Neural progenitor cell (in vitro differentiated cells): ENCODE data around the gene DCP1B. TPM values are rescaled to one million over a fixed set of nuclear protein-coding genes. Genes with fewer than 3 reads are reported as not detected.
A peak's percentile ranks its signal among the peaks of the same experiment; 100 is the strongest.

Experiments
- DNase-seq: peaks from one replicate; pipeline ENCODE4 v3.0.0-alpha.2; 2016; ENCODE audit warnings: low spot score
- H2AFZ ChIP-seq: fragments of 200-600 bp; sonication (generic); replicated peaks from 2 replicates; pipeline ENCODE4 v1.6.1; 2016; ENCODE audit warnings: antibody characterized with exemption
- H3F3A ChIP-seq: fragments of 200-600 bp; sonication (generic); 2 replicates; pipeline ENCODE4 v1.6.1; 2016; ENCODE audit warnings: antibody characterized with exemption, low read depth
- H3K27ac ChIP-seq: fragments of 200-600 bp; sonication (generic); 2 replicates; pipeline ENCODE4 v1.5.1; 2016; ENCODE audit warnings: mild to moderate bottlenecking
- H3K27me3 ChIP-seq: fragments of 200-600 bp; sonication (generic); 2 replicates; pipeline ENCODE4 v1.6.1; 2016; ENCODE audit warnings: mild to moderate bottlenecking, moderate library complexity
- H3K36me3 ChIP-seq: fragments of 200-600 bp; sonication (generic); 2 replicates; pipeline ENCODE4 v1.5.1; 2016
- H3K4me1 ChIP-seq: fragments of 200-600 bp; sonication (generic); 2 replicates; pipeline ENCODE4 v1.6.1; 2016; ENCODE audit warnings: mixed run types
- H3K4me2 ChIP-seq: fragments of 200-600 bp; sonication (generic); 2 replicates; pipeline ENCODE4 v1.6.1; 2016
- H3K4me3 ChIP-seq: fragments of 200-600 bp; sonication (generic); 2 replicates; pipeline ENCODE4 v1.5.1; 2016
- H3K79me2 ChIP-seq: fragments of 200-600 bp; sonication (generic); 2 replicates; pipeline ENCODE4 v1.6.1; 2016; ENCODE audit warnings: low read depth
- H3K9ac ChIP-seq: fragments of 200-600 bp; sonication (generic); 2 replicates; pipeline ENCODE4 v1.6.1; 2016
- H3K9me3 ChIP-seq: fragments of 200-600 bp; sonication (generic); 2 replicates; pipeline ENCODE4 v1.5.1; 2016; ENCODE audit warnings: low read depth
- H4K20me1 ChIP-seq: fragments of 200-600 bp; sonication (generic); 2 replicates; pipeline ENCODE4 v1.6.1; 2016; ENCODE audit warnings: low read depth
- H3K27ac Mint-ChIP-seq: 3 replicates; pipeline ENCODE4 v1.8.0; 2021; ENCODE audit warnings: mixed read lengths
- H3K27me3 Mint-ChIP-seq: 2 replicates; pipeline ENCODE4 v1.8.0; 2022; ENCODE audit warnings: low read depth, mild to moderate bottlenecking, inconsistent platforms, moderate library complexity, mixed read lengths; ENCODE audit not compliant: insufficient read depth
- H3K36me3 Mint-ChIP-seq: 3 replicates; pipeline ENCODE4 v1.8.0; 2021; ENCODE audit warnings: mixed read lengths
- H3K4me1 Mint-ChIP-seq: 3 replicates; pipeline ENCODE4 v1.8.0; 2021; ENCODE audit warnings: mixed read lengths
- H3K4me3 Mint-ChIP-seq: 3 replicates; pipeline ENCODE4 v1.8.0; 2021; ENCODE audit warnings: mild to moderate bottlenecking, moderate library complexity, mixed read lengths
- H3K9me3 Mint-ChIP-seq: 3 replicates; pipeline ENCODE4 v1.8.0; 2020; ENCODE audit warnings: mixed read lengths
- CTCF ChIP-seq: fragments of 200-600 bp; sonication (generic); IDR thresholded peaks from 2 replicates; pipeline ENCODE4 v1.5.1; 2017; ENCODE audit warnings: antibody characterized with exemption, mild to moderate bottlenecking
- EZH2 ChIP-seq: fragments of 200-600 bp; sonication (generic); IDR thresholded peaks from 2 replicates; pipeline ENCODE4 v1.6.1; 2017; ENCODE audit warnings: antibody characterized with exemption, mild to moderate bottlenecking, moderate library complexity
- EZH2phosphoT487 ChIP-seq: fragments of 200-600 bp; sonication (generic); IDR thresholded peaks from 2 replicates; pipeline ENCODE4 v1.6.1; 2017; ENCODE audit warnings: antibody characterized with exemption
- total RNA-seq: library from RNA; depleted of rRNA; stranded (reverse); fragments of >200 nt; gene quantifications from 2 replicates; pipeline ENCODE4 v1.2.3, GENCODE V29; 2015; ENCODE audit warnings: low replicate concordance

Gene DCP1B
- total RNA-seq, 1 donor from 2014 or later = 20.2 TPM

GRCh38 chr12:1915082-1915968 lies 88.9 kb downstream of the DCP1B start:
- no peak overlapping the region for H3K4me2 ChIP-seq
- H3K9me3 ChIP-seq = no peaks in the 10 kb centered on the region
- H4K20me1 ChIP-seq = no peaks in the 10 kb centered on the region
- no peak for DNase-seq
- Mint-ChIP-seq H3K4me3 (no peak overlapping the region), H3K9me3 (no peaks in the 10 kb centered on the region), H3K27me3 (peaks cover 20% of the 10 kb centered on the region), H3K36me3 (peaks cover 2% of the 10 kb centered on the region), H3K4me1 (peaks cover 64% of the 10 kb centered on the region), H3K27ac (peak overlapping the region; percentile 84)
- no peaks in the 10 kb centered on the region for H3K36me3 ChIP-seq
- TF ChIP-seq EZH2phosphoT487 (no peak), EZH2 (no peak), CTCF (no peak)
- H3F3A ChIP-seq = peaks cover 20% of the 10 kb centered on the region
- H3K27ac ChIP-seq = no peak overlapping the region
- no peaks in the 10 kb centered on the region for H3K79me2 ChIP-seq
- H3K9ac ChIP-seq = no peak overlapping the region
- no peak overlapping the region for H3K4me3 ChIP-seq
- H3K27me3 ChIP-seq = no peaks in the 10 kb centered on the region
- no peak overlapping the region for H2AFZ ChIP-seq
- H3K4me1 ChIP-seq = peaks cover 42% of the 10 kb centered on the region

GRCh38 chr12:1914114-1914911 lies 89.9 kb downstream of the DCP1B start:
- no peaks in the 10 kb centered on the region for H4K20me1 ChIP-seq
- Mint-ChIP-seq H3K9me3 (no peaks in the 10 kb centered on the region), H3K4me3 (no peak overlapping the region), H3K36me3 (peaks cover 2% of the 10 kb centered on the region), H3K4me1 (peaks cover 59% of the 10 kb centered on the region), H3K27me3 (peaks cover 20% of the 10 kb centered on the region), H3K27ac (peak overlapping the region; percentile 84)
- H3K36me3 ChIP-seq = no peaks in the 10 kb centered on the region
- H3K4me1 ChIP-seq = peaks cover 35% of the 10 kb centered on the region
- peaks cover 20% of the 10 kb centered on the region for H3F3A ChIP-seq
- no peak overlapping the region for H3K4me3 ChIP-seq
- no peak overlapping the region for H3K4me2 ChIP-seq
- H3K27me3 ChIP-seq = no peaks in the 10 kb centered on the region
- H3K9ac ChIP-seq = no peak overlapping the region
- H3K27ac ChIP-seq = no peak overlapping the region
- H3K79me2 ChIP-seq = no peaks in the 10 kb centered on the region
- H3K9me3 ChIP-seq = no peaks in the 10 kb centered on the region
- DNase-seq = no peak
- TF ChIP-seq EZH2phosphoT487 (no peak), EZH2 (no peak), CTCF (no peak)
- no peak overlapping the region for H2AFZ ChIP-seq

- Histone ChIP-seq H3K4me3 (no peak overlapping the region), H4K20me1 (no peaks in the 10 kb centered on the region)
- no peak for TF ChIP-seq EZH2phosphoT487
- no peak for TF ChIP-seq CTCF
- TF ChIP-seq EZH2 = no peak
These were observed 90.7 kb downstream of the DCP1B start for GRCh38 chr12:1913377-1914113.

More at GRCh38 chr12:1913377-1914113, 90.7 kb downstream of the DCP1B start:
- peaks cover 27% of the 10 kb centered on the region for H3K4me1 ChIP-seq
- H2AFZ ChIP-seq = no peak overlapping the region
- H3K4me3 Mint-ChIP-seq = no peak overlapping the region
- no peaks in the 10 kb centered on the region for H3K27me3 ChIP-seq
- H3K27ac Mint-ChIP-seq = peak overlapping the region; percentile 63
- H3K9ac ChIP-seq = no peak overlapping the region
- no peak overlapping the region for H3K27ac ChIP-seq
- no peaks in the 10 kb centered on the region for H3K9me3 ChIP-seq
- H3K4me2 ChIP-seq = no peak overlapping the region
- H3K9me3 Mint-ChIP-seq = no peaks in the 10 kb centered on the region
- no peaks in the 10 kb centered on the region for H3K79me2 ChIP-seq
- H3K4me1 Mint-ChIP-seq = peaks cover 53% of the 10 kb centered on the region
- H3K36me3 Mint-ChIP-seq = no peaks in the 10 kb centered on the region
- peaks cover 17% of the 10 kb centered on the region for H3K27me3 Mint-ChIP-seq
- no peaks in the 10 kb centered on the region for H3K36me3 ChIP-seq
- H3F3A ChIP-seq = peaks cover 14% of the 10 kb centered on the region
- no peak for DNase-seq
